ENCODE results near the gene PTPN2.

- TF ChIP-seq POLR2A (IDR thresholded peaks at IDR 0.05; ENCODE audit: low read depth, low read length), result no peak
- no peak for TF ChIP-seq POLR2AphosphoS5 (IDR thresholded peaks at IDR 0.05; ENCODE audit: low read depth, low read length)
These were observed 40.4 kb downstream of the PTPN2 start for GRCh38 chr18:12843420-12844350.

Data from GM12892 (cell line).